LNCAP (cell line): ENCODE results near the gene KLF5.

Experiments
- CTCF ChIP-seq: fragments of 450-650 bp; IDR thresholded peaks from 2 replicates; pipeline ENCODE4 v1.5.1; 2017; ENCODE audit warnings: mild to moderate bottlenecking

Gene KLF5

GRCh38 chr13:73036566-73036965 lies 22.2 kb upstream of the KLF5 start:
- no peak for TF ChIP-seq CTCF

- no peak for TF ChIP-seq CTCF
Measured at GRCh38 chr13:73038064-73038463, 20.7 kb upstream of the KLF5 start.

- no peak for TF ChIP-seq CTCF
Measured at GRCh38 chr13:73039201-73040108, 19.4 kb upstream of the KLF5 start.

- no peak for TF ChIP-seq CTCF
Measured at GRCh38 chr13:73040484-73040883, 18.3 kb upstream of the KLF5 start.

- TF ChIP-seq CTCF: no peak
Measured at GRCh38 chr13:73040968-73041596, 17.7 kb upstream of the KLF5 start.

- no peak for TF ChIP-seq CTCF
Measured at GRCh38 chr13:73045031-73045430, 13.8 kb upstream of the KLF5 start.

GRCh38 chr13:73054712-73055111 lies 4.1 kb upstream of the KLF5 start:
- no peak for TF ChIP-seq CTCF
